GF-D8 (cell line): ENCODE data around the gene UBTFL1.
"Not testable (repeated sequence)": the region's sequence is repeated elsewhere in the genome, so short reads cannot be mapped to it uniquely, and the experiment has no call there.

Experiments used
- DNase-seq: peaks from one replicate; lab custom pipeline; 2025; lab: John Stamatoyannopoulos, UW

Gene UBTFL1

GRCh38 chr11:90085650-90086049 is at the start of gene UBTFL1:
UBTFL1 (plus strand) TSS chr11:90085950; CDS start chr11:90085950, 0 bp downstream.
- DNase-seq: not testable (repeated sequence)

GRCh38 chr11:90051591-90052209 is 34.0 kb upstream of the UBTFL1 start:
- not testable (repeated sequence) for DNase-seq

- not testable (repeated sequence) for DNase-seq
These were observed 33.4 kb upstream of the UBTFL1 start for GRCh38 chr11:90052311-90052710.

- DNase-seq: not testable (repeated sequence)
These were observed 32.2 kb upstream of the UBTFL1 start for GRCh38 chr11:90053545-90053944.

- not testable (repeated sequence) for DNase-seq
These were observed 3.0 kb downstream of the UBTFL1 start for GRCh38 chr11:90088731-90089130.

- not testable (repeated sequence) for DNase-seq
These were observed 9.6 kb downstream of the UBTFL1 start for GRCh38 chr11:90095230-90095924.

- not testable (repeated sequence) for DNase-seq
These were observed 12.5 kb downstream of the UBTFL1 start for GRCh38 chr11:90098261-90098660.

- DNase-seq: no peak
These were observed 14.7 kb downstream of the UBTFL1 start for GRCh38 chr11:90100431-90100830.

- DNase-seq: no peak
These were observed 27.8 kb downstream of the UBTFL1 start for GRCh38 chr11:90113541-90113940.

- no peak for DNase-seq
These were observed 34.4 kb downstream of the UBTFL1 start for GRCh38 chr11:90120191-90120590.

- DNase-seq: no peak
These were observed 38.6 kb downstream of the UBTFL1 start for GRCh38 chr11:90124371-90124770.

- DNase-seq: no peak
These were observed 39.2 kb downstream of the UBTFL1 start for GRCh38 chr11:90124946-90125345.

- no peak for DNase-seq
These were observed 48.1 kb downstream of the UBTFL1 start for GRCh38 chr11:90133560-90134477.

- no peak for DNase-seq
These were observed 48.8 kb downstream of the UBTFL1 start, which contains the start of gene NAALAD2 for GRCh38 chr11:90134478-90135003. NAALAD2 (plus strand) TSS chr11:90134663; CDS start chr11:90134759, 96 bp downstream.

GRCh38 chr11:90135016-90135415 is 49.3 kb downstream of the UBTFL1 start:
- no peak for DNase-seq
